Right ventricle myocardium inferior (tissue), 1 donor: Measurements from ENCODE around the gene UNC5B. TPM values are rescaled to one million over a fixed set of nuclear protein-coding genes. Genes with fewer than 3 reads are reported as not detected.
"Not testable (repeated sequence)": the region's sequence is repeated elsewhere in the genome, so short reads cannot be mapped to it uniquely, and the experiment has no call there.

Experiments
- ATAC-seq: fragments of 200-7000 bp; cut with Tn5 transposase; one replicate; pipeline ENCODE4 v1.9.1; 2020; ENCODE audit warnings: mild to moderate bottlenecking, moderate library complexity
- DNase-seq: peaks from one replicate; pipeline ENCODE4 v3.0.0; 2021; ENCODE audit errors: missing footprints
- intact Hi-C: fragments of 100-400 bp; cut with DNase I; formaldehyde crosslinking; loops from one replicate; pipeline ENCODE4 v1.11.0; 2022
- total RNA-seq: library from RNA; stranded (reverse); fragmentation: NEBNext Ultra II Directional; extraction: Animal tissue kit (Norgen Biotek cat#: 25700); gene quantifications from one replicate; pipeline ENCODE4 v1.2.1, GENCODE V29; 2021
- donor health status: DM: no; HTN: yes; CAD: no; lungs with severe emphysema.

Gene UNC5B
- total RNA-seq, 1 donor from 2014 or later: 13.1 TPM

GRCh38 chr10:71269301-71270288 lies 57.2 kb downstream of the UNC5B start:
- intact Hi-C loops: loop anchor here (1.0 to 10.0 kb wide), 2 partner anchors 57 to 265 kb away; partner anchors contain the start of gene UNC5B
- DNase-seq: peak; percentile 56
- peak; percentile 47 for ATAC-seq

DNA sequence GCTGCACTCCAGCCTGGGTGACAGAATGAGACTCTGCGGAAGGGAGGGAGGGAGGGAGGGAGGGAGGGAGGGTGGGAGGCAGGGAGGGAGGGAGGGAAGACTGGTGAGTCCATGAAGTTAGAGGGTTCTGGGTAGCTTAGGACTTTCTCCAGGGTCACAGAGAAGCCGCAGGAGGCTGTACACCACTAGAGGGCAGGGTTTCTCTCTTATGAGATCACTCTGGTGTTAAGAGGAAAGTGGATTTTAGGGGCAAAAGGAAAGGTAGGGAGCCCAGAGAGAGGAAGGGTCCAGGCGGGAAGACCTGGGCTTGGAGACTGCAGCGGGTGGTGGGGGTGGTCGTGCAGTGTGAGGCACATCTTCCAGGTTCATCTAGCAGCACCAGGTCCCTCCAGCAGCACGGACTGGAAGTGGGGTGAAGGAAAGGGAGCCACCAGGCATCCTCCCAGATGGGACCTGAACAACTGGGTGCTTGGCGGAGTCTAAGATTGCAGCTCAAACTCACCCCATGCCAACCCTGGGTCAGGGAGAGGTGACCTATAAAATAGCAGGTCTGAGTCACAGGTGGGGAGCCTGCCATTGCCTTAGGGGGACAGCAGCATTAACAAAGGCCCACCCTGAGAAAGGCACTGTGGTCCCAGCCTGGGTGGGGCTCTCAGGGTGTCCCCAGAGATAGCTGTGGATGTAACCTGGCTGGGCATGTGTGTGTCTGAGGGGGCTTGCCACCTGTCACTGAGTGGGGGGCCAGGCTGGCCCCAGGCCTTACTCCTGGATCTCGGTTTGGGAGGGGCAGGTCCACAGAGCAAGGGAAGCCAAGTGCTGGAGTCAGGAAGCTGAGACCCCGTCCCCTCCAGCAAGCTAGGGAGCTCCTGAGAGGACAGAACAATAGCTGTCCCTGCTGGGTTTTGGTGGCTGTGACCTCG lies 58.2 kb downstream of the UNC5B start:
- ATAC-seq (no peak), DNase-seq (peak; percentile 64)
- intact Hi-C loops: loop anchor here (1.0 kb wide), 1 partner anchor 58 kb away; the partner anchor contains the start of gene UNC5B

- no peak for ATAC-seq
- DNase-seq: peak; percentile 53
- intact Hi-C loops: no loop called here
These were observed 59.3 kb downstream of the UNC5B start for GRCh38 chr10:71271662-71272055.

GRCh38 chr10:71272056-71272771 lies 59.8 kb downstream of the UNC5B start:
- ATAC-seq (no peak), DNase-seq (peak; percentile 54)
- intact Hi-C loops: no loop called here

DNA sequence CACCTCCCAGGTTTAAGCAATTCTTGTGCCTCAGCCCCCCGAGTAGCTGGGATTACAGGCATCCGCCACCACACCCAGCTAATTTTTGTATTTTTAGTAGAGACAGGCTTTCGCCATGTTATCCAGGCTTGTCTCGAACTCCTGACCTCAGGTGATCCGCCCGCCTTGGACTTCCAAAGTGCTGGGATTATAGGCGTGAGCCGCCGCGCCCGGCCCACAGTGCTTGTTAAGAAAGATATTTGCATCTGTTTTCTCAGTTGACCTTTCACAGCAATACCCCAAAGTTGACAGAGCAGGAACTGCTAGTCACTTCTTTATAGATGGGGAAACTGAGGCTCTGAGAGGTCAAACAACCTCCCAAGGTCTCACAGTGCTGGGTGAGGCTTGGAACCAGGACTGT lies 60.6 kb downstream of the UNC5B start:
- ATAC-seq, DNase-seq, intact Hi-C loops: not testable (repeated sequence)

DNA sequence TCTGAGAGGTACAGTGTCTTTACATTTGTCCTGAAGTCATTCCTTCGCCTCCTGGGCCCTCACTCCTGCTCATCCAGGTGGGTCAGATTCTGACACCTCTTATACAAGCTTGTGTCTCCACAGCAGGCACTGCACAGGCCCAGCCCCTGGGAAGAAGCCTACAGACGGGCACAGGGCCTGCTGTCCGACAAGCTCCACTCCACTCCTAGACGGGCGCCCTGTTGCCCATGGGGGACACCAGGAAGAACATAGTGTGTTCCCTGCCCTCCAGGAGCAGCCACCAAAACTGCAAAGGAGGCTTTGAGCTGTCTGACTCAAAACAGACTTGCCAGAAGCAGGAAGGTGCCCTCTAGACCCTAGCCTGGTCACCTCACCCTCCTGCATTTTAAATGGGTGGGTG lies 61.1 kb downstream of the UNC5B start:
- intact Hi-C loops: no loop called here
- ATAC-seq: no peak
- peak; percentile 23 for DNase-seq

DNA sequence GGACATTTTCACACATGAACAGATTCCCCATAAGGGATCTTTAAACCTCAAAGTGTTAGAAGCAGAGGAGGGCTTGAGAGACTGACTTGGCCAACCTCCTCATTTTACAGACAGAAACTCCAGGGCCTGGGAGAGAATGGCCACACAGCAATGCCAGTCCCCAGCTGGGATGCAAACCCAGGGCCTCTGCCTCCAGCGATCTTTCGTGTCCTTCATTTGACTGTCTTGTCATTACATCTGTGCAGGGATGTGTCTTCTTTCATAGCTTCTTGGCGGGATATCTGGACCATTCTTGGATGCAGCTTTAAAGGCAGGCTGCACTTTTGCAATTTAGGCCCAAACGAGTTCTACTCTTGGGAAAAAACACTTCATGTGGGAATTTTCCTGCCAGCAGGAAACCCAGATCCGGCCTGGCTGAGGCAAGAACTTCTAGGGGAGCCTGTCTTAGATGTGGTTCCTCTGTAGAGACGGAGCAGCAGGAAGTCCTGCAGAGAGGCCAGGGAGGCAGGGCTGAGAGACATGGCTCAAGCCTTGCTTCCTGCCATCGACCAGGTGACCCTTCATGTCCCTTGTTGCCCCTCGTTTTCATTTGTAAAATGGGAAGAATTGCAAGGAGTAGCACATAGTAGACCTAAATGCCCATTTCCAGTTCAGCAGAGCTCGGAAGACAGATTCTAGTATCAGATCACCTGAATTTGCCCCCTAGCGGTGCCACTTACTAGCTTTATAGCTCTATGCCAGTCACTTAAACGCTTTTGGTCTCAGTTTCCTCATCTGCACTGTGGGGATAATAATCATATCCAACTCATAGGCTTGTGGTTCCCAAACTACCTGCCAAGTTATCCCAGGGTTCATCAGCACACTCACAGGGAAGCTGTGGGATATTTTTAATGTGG lies 62.8 kb downstream of the UNC5B start:
- intact Hi-C loops: no loop called here
- DNase-seq (peak; percentile 56), ATAC-seq (no peak)

DNA sequence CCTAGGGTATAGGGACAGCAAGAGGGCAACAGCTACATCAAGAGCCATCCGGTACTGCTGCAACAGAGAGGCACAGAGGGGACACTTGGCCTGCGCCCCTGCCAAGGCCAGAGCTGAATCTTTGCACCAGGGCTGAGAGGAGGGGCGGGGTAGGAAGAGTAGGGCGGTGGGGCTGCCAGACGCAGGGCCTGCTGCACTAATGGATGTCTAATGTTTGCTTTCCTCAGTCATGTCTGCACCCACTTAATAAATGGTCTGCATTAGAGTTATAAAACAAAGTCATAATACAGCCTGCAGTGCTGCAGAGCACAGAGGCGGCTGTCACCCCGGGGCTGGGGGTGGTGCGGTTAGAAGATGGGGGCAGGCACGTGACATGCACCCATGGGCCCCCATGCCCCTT lies 64.5 kb downstream of the UNC5B start:
- DNase-seq (no peak), ATAC-seq (no peak)
- intact Hi-C loops: no loop called here

GRCh38 chr10:71277914-71278665 lies 65.7 kb downstream of the UNC5B start:
- no peak for ATAC-seq
- intact Hi-C loops: no loop called here
- peak; percentile 37 for DNase-seq

GRCh38 chr10:71278691-71279588 lies 66.6 kb downstream of the UNC5B start:
- peak; percentile 33 for DNase-seq
- no peak for ATAC-seq
- intact Hi-C loops: no loop called here

DNA sequence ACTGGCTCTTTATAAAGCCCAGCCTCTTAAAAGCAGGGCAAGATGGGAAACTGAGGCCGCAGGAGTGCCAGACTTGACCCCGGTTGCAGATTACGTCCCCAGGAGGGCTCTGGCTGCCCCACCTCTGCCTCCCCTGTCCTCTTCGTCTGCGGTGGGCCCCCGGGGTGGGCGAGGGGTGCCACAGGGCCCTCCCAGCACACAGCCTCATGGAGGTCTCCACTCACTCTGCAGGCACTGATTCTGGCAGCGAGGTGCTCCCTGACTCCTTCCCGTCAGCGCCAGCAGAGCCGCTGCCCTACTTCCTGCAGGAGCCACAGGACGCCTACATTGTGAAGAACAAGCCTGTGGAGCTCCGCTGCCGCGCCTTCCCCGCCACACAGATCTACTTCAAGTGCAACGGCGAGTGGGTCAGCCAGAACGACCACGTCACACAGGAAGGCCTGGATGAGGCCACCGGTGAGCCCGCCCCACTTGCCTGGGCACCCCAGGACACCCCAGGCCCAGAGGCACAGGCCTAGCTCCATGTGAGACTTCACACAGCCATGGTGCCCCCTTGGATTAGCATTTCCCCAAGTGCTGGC lies 67.3 kb downstream of the UNC5B start:
- intact Hi-C loops: no loop called here
- peak; percentile 46 for DNase-seq
- ATAC-seq: no peak

- DNase-seq (peak; percentile 25), ATAC-seq (no peak)
- intact Hi-C loops: no loop called here
These were observed 67.8 kb downstream of the UNC5B start for GRCh38 chr10:71280216-71280615.

GRCh38 chr10:71280825-71281224 lies 68.5 kb downstream of the UNC5B start:
- intact Hi-C loops: no loop called here
- DNase-seq (no peak), ATAC-seq (no peak)

- DNase-seq (peak; percentile 39), ATAC-seq (no peak)
- intact Hi-C loops: no loop called here
These were observed 69.4 kb downstream of the UNC5B start for GRCh38 chr10:71281646-71282322.

DNA sequence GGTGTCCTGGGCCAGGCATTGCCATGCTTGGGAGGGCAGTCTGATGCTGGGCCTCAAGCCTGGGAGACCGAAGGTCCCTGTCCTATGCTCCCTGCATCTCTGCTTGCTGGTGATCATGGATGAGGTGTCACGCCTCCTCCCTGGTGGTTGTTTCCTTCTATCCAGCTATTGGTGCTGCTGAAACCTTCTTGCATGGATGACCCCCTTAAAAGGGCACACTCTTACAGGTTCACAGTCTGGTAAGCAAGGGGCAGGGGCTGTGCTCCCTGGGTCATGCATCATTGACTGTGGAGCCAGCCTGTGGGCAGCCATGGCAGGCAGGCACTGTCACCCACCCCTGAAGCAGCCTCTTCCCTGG lies 69.9 kb downstream of the UNC5B start:
- intact Hi-C loops: no loop called here
- ATAC-seq (no peak), DNase-seq (no peak)
